HG02938 (cell line): Measurements from ENCODE around the gene DSPP.

Source experiments
- ATAC-seq: cut with Tn5 transposase; IDR thresholded peaks from one replicate; pipeline ENCODE4 v1.9.1; 2021; ENCODE audit warnings: mild to moderate bottlenecking, moderate library complexity; ENCODE audit not compliant: unreplicated experiment

Gene DSPP

DNA sequence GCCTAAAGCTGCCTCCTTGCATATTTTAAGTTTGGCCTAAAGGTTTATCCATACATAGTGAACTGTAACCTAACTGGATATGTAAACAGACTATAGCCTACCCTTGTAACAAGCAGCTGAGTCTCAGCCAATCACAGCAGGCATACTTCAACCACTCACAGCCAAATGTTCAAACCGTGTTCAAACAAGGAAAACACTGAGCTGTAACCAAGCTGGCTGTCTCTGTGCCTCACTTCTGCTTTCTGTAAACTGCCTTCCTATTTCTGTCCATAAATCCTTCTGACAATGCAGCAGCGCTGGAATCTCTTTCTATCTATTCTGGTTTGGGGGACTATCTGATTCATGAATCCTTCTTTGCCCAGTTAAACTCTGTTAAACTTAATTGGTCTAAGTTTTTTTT lies 16.4 kb downstream of the DSPP start:
- no peak for ATAC-seq

DNA sequence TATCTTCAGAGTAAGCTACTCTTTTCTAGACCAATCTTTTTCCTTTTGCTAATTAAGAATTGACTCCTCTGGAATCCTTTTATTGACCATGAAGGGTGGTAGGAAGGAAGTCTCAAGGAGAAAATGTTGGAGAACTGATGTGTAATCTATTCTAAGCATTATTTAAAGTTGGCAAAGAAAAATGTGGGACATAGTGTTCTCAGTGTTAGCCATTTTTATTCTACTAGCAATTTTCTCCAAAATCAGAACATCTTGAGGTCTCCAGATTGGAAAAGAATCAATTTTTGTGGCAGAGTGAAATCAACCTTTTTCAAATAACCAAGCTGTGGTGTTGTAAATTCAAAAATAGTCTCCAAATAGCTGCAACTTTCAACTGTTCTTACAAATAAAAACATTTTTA lies 23.3 kb downstream of the DSPP start:
- no peak for ATAC-seq

DNA sequence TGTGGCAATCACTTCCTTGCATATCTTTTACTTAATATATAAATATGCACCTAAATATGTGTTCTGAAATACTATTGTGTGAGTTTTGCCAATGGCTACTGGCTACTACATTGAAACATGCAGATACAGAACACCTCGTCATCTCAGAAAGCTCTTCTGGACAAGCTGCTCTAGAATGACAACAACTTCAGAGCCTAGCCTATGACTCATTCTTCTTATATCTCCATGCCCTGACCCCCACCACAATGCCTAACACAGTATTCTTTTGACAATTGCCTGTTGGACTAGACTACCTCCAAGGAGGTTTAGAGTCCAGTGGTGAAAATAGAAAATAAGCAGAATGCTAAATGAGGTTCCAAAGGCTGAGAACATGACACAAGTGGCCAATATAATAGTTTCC lies 24.1 kb downstream of the DSPP start:
- no peak for ATAC-seq

DNA sequence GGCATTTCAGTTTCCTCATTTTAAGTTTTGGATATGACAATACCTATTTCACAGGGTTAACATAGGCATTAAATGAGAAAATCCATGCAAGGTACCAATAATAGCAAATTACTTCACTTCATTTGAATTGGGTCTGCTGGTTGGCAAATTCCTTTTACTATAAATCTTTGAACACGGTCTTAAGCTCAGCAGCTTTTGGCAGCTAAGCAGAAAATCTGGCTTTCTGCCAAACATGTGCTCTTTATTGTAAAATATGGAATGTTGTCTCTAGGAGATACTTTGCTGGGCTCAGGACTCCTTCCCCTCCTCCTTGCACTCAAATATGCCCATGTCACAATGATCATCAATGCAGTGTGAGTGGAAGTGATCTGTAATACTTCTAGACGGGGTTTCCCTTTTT lies 24.9 kb downstream of the DSPP start:
- no peak for ATAC-seq

DNA sequence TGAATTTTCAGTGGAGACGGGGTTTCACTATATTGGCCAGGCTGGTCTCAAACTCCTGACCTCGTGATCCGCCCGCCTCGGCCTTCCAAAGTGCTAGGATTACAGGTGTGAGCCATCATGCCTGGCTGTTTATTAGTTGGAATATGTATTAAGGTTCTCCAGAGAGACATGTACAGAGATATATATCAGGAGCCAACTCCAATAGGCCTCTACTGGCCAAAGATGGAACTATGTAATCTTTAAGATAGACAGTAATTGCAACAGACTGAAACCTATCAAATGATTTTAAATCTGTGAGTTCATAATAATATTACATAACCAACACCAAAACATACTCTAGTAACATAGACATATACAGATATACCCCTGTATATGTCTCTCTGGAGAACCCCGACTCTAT lies 36.0 kb downstream of the DSPP start:
- no peak for ATAC-seq

DNA sequence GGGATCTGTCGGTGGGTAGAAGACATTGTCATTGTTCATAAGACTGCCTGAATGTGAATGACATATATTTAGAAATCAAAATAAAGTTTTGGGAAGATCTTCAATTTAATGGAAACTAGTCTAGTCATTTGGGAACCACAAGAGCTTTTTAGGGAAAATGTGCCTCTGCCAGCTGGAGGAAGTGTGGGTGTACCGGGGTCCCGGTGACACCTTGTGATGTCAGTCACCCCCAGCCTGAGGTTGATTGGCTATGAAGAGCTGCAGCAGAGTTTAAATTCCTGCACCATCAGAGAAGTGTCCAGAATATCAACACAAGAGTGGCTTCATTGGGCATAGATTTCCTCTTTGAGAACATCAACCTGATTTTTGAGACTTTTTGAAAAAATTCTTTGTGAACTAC lies 41.7 kb downstream of the DSPP start, which contains the start of gene DMP1:
DMP1 (plus strand) TSS at position 301 of the 400 bp plus-strand sequence. CDS start 6,213 bp downstream, outside the sequence.
- no peak for ATAC-seq

DNA sequence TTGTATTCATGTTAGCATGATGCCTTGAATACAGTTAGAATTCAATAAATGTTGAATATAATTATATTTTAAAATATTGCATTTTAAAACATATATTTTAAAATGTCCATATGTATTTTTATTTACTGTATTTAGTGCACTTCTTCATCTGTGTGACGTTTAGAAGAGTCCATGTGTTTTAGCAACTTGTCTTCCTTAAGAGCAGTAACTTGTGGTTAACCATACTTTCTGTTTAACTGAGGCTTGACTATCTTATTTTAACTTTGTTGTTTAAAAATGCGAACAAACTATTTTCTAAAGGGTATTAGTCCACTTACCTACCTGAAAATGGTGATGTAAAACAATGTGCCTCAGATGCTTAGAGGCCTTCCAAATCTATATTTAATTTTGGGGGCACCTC lies 42.6 kb downstream of the DSPP start:
- ATAC-seq = no peak

DNA sequence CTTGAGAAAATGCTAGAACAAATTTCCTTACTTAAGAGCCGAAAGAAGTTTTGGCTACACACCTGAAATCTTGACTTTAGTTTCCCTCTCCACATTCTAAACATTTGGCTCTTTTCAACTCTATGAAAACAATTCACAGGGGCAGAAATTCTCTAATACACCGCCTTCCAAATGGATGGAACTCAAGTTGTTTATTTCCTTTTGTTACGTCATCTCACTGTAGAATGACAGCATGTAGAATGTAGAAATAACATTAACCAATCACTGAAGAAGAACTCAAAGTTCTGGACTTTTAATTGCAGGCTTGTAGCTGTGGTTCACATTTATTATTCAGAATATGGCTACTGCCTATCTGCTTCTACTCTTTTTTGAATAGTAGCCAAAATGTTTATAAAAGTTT lies 43.6 kb downstream of the DSPP start:
- no peak for ATAC-seq

DNA sequence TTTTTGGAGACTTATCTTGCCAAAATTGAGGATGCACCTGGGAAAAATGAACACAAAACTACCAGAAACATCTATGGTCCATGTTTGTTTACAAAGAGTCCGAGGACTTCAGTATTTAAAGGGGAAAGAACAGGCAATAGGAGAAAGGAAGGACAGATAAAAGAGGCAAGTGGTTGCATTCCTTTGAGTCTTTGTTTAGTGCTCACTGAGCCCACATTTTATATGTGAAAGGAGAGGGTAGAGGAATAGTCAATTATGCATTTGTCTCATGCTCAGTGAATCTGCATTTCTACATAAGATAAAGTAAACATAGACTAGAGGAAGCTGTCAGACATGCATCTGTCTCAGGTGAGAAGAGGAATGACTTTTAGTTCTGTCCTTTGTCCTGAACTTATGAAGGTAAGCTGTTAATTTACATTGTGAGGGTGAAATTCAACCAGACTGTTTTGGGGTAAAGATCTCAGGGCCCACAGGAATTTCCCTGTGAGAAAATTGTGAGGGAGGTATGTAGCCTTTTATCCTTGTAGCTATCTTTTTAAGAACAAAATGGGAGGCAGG lies 46.2 kb downstream of the DSPP start:
- no peak for ATAC-seq

DNA sequence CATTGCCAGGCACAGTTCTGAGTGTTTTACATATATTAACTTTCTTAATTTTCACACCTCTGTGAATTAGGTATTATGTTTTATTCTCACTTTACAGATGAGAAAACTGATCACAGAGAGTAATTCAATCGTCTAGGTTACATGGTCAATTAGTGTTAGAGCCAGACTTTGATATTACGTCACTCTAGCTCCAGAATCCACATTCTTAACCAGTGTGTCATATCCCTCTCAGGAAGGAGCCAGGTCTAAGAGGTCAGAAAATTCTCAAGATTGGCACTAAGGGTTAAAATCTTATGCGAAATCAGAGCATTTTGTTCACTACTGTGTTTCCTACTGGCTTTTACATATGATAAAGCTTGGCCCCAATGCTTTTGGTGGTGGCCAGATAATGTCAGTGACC lies 49.2 kb downstream of the DSPP start:
- no peak for ATAC-seq

DNA sequence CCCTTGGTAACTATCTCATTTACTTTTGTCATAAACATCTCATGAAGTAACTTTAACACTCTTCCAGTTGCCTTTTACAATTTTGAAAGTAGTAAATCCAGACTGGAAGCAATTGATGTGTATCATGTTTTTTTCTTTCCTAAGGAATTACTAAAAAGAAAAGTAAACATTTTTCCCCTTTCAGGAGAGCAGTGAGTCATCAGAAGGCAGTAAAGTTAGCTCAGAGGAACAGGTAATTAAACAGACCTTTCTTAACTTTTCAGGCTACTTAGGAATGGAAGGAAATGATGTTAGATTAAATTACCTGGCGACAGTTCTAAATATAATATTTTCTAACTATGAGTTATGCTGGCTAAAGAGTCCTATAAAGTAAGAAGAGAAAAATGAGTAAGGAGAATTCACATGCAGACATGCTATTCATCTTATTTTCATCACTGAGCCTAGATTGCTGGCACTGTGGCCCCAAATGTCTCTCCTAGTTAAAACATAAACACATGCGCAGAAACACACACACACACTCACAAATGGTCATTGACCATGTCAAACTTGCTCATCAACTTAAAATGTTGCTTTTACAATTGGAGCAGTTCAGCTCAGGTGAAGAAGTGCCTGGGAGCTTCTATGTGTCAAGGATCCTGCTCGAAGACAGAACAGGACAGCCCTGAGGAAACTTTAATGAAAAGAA lies 51.1 kb downstream of the DSPP start:
- ATAC-seq = no peak

DNA sequence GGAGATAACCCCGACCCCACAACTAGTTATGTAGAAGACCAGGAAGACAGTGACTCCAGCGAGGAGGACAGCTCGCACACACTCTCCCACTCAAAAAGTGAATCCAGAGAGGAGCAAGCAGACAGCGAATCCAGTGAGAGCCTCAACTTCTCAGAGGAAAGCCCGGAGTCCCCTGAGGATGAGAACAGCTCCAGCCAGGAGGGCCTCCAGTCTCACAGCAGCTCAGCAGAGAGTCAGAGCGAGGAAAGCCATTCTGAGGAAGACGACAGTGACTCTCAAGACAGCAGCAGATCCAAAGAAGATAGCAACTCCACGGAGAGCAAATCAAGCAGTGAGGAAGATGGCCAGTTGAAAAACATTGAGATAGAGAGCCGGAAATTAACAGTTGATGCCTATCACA lies 54.5 kb downstream of the DSPP start:
- ATAC-seq = no peak
